Esophagus (tissue), 2 donors: ENCODE data around the gene DENND6B. TPM values are rescaled to one million over a fixed set of nuclear protein-coding genes. Genes with fewer than 3 reads are reported as not detected.
"Not testable (repeated sequence)": the region's sequence is repeated elsewhere in the genome, so short reads cannot be mapped to it uniquely, and the experiment has no call there.

Source experiments
- H3K27ac ChIP-seq, 2 donors: one replicate each; pipeline ENCODE4 v1.5.1; 2013; ENCODE audit warnings: low read depth in 2 of 2, mild to moderate bottlenecking in 2 of 2, inconsistent platforms in 1 of 2, low read length in 1 of 2, moderate library complexity in 1 of 2
- H3K27me3 ChIP-seq, 2 donors: one replicate each; pipeline ENCODE4 v1.6.1; 2013; ENCODE audit warnings: low read length in 2 of 2, control low read depth in 1 of 2, mild to moderate bottlenecking in 1 of 2; ENCODE audit not compliant: insufficient read depth in 2 of 2, control insufficient read depth in 1 of 2
- H3K36me3 ChIP-seq, 2 donors: one replicate each; pipeline ENCODE4 v1.6.1; 2013; ENCODE audit warnings: low read length in 1 of 2; ENCODE audit not compliant: control insufficient read depth in 2 of 2, insufficient read depth in 2 of 2
- H3K4me1 ChIP-seq, 2 donors: one replicate each; pipeline ENCODE4 v1.6.1; 2013; ENCODE audit warnings: low read length in 1 of 2; ENCODE audit not compliant: control insufficient read depth in 2 of 2, insufficient read depth in 2 of 2
- H3K4me3 ChIP-seq, 2 donors: one replicate each; pipeline ENCODE4 v1.5.1; 2013; ENCODE audit warnings: low read length in 2 of 2, mild to moderate bottlenecking in 2 of 2, low read depth in 1 of 2, moderate library complexity in 1 of 2
- H3K9me3 ChIP-seq, 2 donors: one replicate each; pipeline ENCODE4 v1.6.1; 2013; ENCODE audit warnings: mild to moderate bottlenecking in 2 of 2, low read depth in 1 of 2, low read length in 1 of 2, moderate library complexity in 1 of 2; ENCODE audit not compliant: control insufficient read depth in 2 of 2, insufficient read depth in 1 of 2
- WGBS, 2 donors: extraction: QIAGEN DNeasy Blood & Tissue Kit; methylation state at CpG; one replicate each; pipeline ENCODE4 v1.1.7; 2013; 5-methylcytosine and 5-hydroxymethylcytosine counted together
- polyA plus RNA-seq, 2 donors: library from polyadenylated mRNA; stranded (reverse); fragments of 200-250 nt; gene quantifications; one replicate each; pipeline ENCODE4 v1.2.3, GENCODE V29; 2013
- donor health status: healthy with polysubstance abuse.
- donor health status: Bipolar disorder and iron deficiency.

Gene DENND6B
- polyA plus RNA-seq, 2 donors = 2.4 to 6.8 TPM

GRCh38 chr22:50341977-50342650, 15.3 kb upstream of the DENND6B start:
- Histone ChIP-seq H3K36me3 (peaks cover 0 to 3% of the 10 kb centered on the region in 2 donors), H3K27ac (peak overlapping the region; percentile 56 to 80), H3K4me3 (peak overlapping the region in 1 of 2 donors; percentile 91), H3K9me3 (peaks cover 0 to 4% of the 10 kb centered on the region in 2 donors), H3K27me3 (no peaks in the 10 kb centered on the region), H3K4me1 (peaks cover under 1 to 12% of the 10 kb centered on the region in 2 donors)
- 15% methylated on average over 26 of the region's 26 CpGs for WGBS, 2 donors

GRCh38 chr22:50339945-50340879, 13.4 kb upstream of the DENND6B start:
- Histone ChIP-seq H3K27ac (no peak overlapping the region), H3K9me3 (peaks cover 0 to 4% of the 10 kb centered on the region in 2 donors), H3K4me3 (no peak overlapping the region), H3K4me1 (peaks cover 0 to 7% of the 10 kb centered on the region in 2 donors), H3K36me3 (no peaks in the 10 kb centered on the region), H3K27me3 (no peaks in the 10 kb centered on the region)
- 69 to 72% methylated on average over 12 of the region's 12 CpGs for WGBS, 2 donors

- Histone ChIP-seq H3K27ac (no peak overlapping the region), H3K4me1 (peaks cover 0 to 7% of the 10 kb centered on the region in 2 donors), H3K36me3 (no peaks in the 10 kb centered on the region), H3K9me3 (peaks cover 0 to 4% of the 10 kb centered on the region in 2 donors), H3K27me3 (no peaks in the 10 kb centered on the region), H3K4me3 (no peak overlapping the region)
- WGBS, 2 donors = 98% methylated on average over 4 of the region's 4 CpGs
These were observed 12.1 kb upstream of the DENND6B start for GRCh38 chr22:50338860-50339462.

DNA sequence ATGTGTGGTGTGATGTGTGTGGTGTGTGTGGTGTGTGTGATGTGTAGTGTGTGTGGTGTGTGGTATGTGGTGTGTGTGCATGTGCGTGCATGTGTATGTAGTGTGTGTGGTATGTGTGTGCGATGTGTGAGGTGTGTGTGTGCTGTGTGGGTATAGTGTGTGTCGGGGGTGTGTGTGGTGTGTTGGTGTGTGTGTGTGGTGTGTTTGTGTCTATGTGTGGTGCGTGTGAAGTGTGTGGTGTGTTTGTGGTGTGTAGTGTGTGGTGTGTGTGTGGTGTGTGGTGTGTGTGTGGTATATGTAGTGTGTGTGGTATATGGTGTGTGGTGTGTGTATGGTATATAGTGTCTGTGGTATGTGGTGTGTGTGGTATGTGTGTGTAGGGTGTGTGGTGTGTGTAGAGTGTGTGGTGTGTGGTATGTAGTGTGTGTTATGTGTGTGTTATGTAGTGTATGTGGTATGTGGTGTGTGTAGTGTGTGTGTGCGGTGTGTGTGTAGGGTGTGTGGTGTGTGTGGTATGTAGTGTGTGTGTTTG, 11.3 kb upstream of the DENND6B start:
- whole genome bisulfite sequencing, 2 donors = 96 to 97% methylated on average over 5 of the region's 5 CpGs
- Histone ChIP-seq H3K4me1 (peaks cover 0 to 7% of the 10 kb centered on the region in 2 donors), H3K9me3 (peaks cover 0 to 4% of the 10 kb centered on the region in 2 donors), H3K4me3 (no peak overlapping the region), H3K36me3 (no peaks in the 10 kb centered on the region), H3K27me3 (no peaks in the 10 kb centered on the region), H3K27ac (no peak overlapping the region)

GRCh38 chr22:50337262-50338041, 10.6 kb upstream of the DENND6B start:
- Histone ChIP-seq H3K4me1 (peaks cover 0 to 7% of the 10 kb centered on the region in 2 donors), H3K4me3 (no peak overlapping the region), H3K36me3 (no peaks in the 10 kb centered on the region), H3K27ac (no peak overlapping the region), H3K27me3 (no peaks in the 10 kb centered on the region), H3K9me3 (peaks cover 0 to 4% of the 10 kb centered on the region in 2 donors)
- 94 to 96% methylated on average over 13 of the region's 13 CpGs for WGBS, 2 donors

DNA sequence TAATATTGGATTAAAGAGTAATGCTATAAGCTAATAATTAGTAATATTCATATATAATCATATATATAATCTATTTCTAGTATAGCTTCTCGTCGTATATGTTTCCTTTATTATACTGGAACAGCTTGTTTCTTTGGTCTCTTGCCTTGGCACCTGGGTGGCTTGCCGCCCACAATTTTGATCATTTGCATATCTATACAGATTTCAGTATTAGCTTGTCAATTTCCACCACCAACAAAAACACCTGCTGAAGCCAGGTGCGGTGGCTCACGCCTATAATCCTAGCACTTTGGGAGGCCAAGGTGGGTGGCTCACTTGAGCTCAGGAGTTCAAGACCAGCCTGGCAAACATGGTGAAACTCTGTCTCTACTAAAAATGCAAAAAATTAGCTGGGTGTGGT, 7.6 kb upstream of the DENND6B start:
- not testable (repeated sequence) for H3K27ac ChIP-seq, H3K27me3 ChIP-seq, H3K9me3 ChIP-seq, H3K4me3 ChIP-seq, H3K36me3 ChIP-seq, H3K4me1 ChIP-seq
- 60 to 74% methylated on average over 5 of the region's 5 CpGs for WGBS, 2 donors

- no peak overlapping the region for H3K27ac ChIP-seq
- no peak overlapping the region for H3K4me3 ChIP-seq
- WGBS, 2 donors = 83 to 86% methylated on average over 6 of the region's 6 CpGs
- H3K9me3 ChIP-seq = no peaks in the 10 kb centered on the region
- H3K4me1 ChIP-seq = peaks cover 0 to 4% of the 10 kb centered on the region in 2 donors
- H3K27me3 ChIP-seq = no peaks in the 10 kb centered on the region
- no peaks in the 10 kb centered on the region for H3K36me3 ChIP-seq
These were observed 2.4 kb upstream of the DENND6B start for GRCh38 chr22:50329236-50329635.

- WGBS, 2 donors = 68% methylated on average over 22 of the region's 22 CpGs
- Histone ChIP-seq H3K4me3 (peak overlapping the region; percentile 69 to 83), H3K4me1 (peaks cover 0 to 4% of the 10 kb centered on the region in 2 donors), H3K9me3 (no peaks in the 10 kb centered on the region), H3K27ac (peak overlapping the region; percentile 94 to 95), H3K36me3 (no peaks in the 10 kb centered on the region), H3K27me3 (no peaks in the 10 kb centered on the region)
These were observed 853 bp upstream of the DENND6B start for GRCh38 chr22:50327711-50328019.
